GM18505 (cell line): ENCODE results near the gene DIO3.

Experiments
- ATAC-seq: cut with Tn5 transposase; IDR thresholded peaks from one replicate; pipeline ENCODE4 v1.9.1; 2021; ENCODE audit not compliant: unreplicated experiment
- POLR2A ChIP-seq: IDR thresholded peaks from 4 replicates; pipeline ENCODE4 v1.6.1; 2011; ENCODE audit warnings: borderline replicate concordance; ENCODE audit not compliant: insufficient read depth, insufficient read length; ENCODE audit errors: extremely low read depth

The DIO3 gene

GRCh38 chr14:101561145-101561896 lies at the start of gene DIO3:
TSS of gene DIO3 (plus strand) at chr14:101561495.
- no peak for TF ChIP-seq POLR2A
- no peak for ATAC-seq

GRCh38 chr14:101511620-101512375 lies 49.5 kb upstream of the DIO3 start:
- TF ChIP-seq POLR2A = no peak
- ATAC-seq = no peak

- no peak for TF ChIP-seq POLR2A
- no peak for ATAC-seq
Measured at GRCh38 chr14:101512376-101512695, 49.0 kb upstream of the DIO3 start.

- ATAC-seq = no peak
- TF ChIP-seq POLR2A = no peak
Measured at GRCh38 chr14:101514136-101514535, 47.2 kb upstream of the DIO3 start.

GRCh38 chr14:101516401-101516800 lies 44.9 kb upstream of the DIO3 start:
- no peak for ATAC-seq
- no peak for TF ChIP-seq POLR2A

GRCh38 chr14:101518611-101519473 lies 42.5 kb upstream of the DIO3 start:
- TF ChIP-seq POLR2A = no peak
- no peak for ATAC-seq

GRCh38 chr14:101520621-101521472 lies 40.4 kb upstream of the DIO3 start:
- ATAC-seq = no peak

GRCh38 chr14:101521473-101521915 lies 39.8 kb upstream of the DIO3 start:
- no peak for TF ChIP-seq POLR2A
- no peak for ATAC-seq

More at GRCh38 chr14:101520621-101521472, 40.4 kb upstream of the DIO3 start:
- no peak for TF ChIP-seq POLR2A

- no peak for TF ChIP-seq POLR2A
Measured at GRCh38 chr14:101521978-101522377, 39.3 kb upstream of the DIO3 start.

GRCh38 chr14:101525640-101526527 lies 35.4 kb upstream of the DIO3 start:
- no peak for TF ChIP-seq POLR2A
- ATAC-seq = no peak

More at GRCh38 chr14:101521978-101522377, 39.3 kb upstream of the DIO3 start:
- ATAC-seq = no peak

GRCh38 chr14:101527987-101528386 lies 33.3 kb upstream of the DIO3 start:
- ATAC-seq = no peak
- no peak for TF ChIP-seq POLR2A
